Stromal cell of bone marrow (primary cell): Measurements from ENCODE around the gene EARS2.

Source experiments
- DNase-seq: peaks from one replicate; pipeline ENCODE4 v3.0.0-alpha.2; 2012; ENCODE audit warnings: low read depth

Gene EARS2

GRCh38 chr16:23480257-23480656 lies 76.9 kb downstream of the EARS2 start:
- no peak for DNase-seq

GRCh38 chr16:23479138-23479537 lies 78.0 kb downstream of the EARS2 start:
- no peak for DNase-seq

- DNase-seq, result no peak
These were observed 78.6 kb downstream of the EARS2 start for GRCh38 chr16:23478566-23478965.

- DNase-seq, result no peak
These were observed 80.9 kb downstream of the EARS2 start for GRCh38 chr16:23476289-23476688.
